Heart left ventricle (tissue), 16 donors: ENCODE measurements around the gene KLK7. TPM values are rescaled to one million over a fixed set of nuclear protein-coding genes. Genes with fewer than 3 reads are reported as not detected.

ENCODE experiments used
- ATAC-seq, 4 donors: fragments of 200-7000 bp; cut with Tn5 transposase; one replicate each; pipeline ENCODE4 v1.9.1; 2020 to 2022; ENCODE audit warnings: moderate library complexity in 4 of 4, mild to moderate bottlenecking in 3 of 4, moderate number of reproducible peaks in 1 of 4
- DNase-seq, 5 donors: peaks; one replicate each; pipeline ENCODE4 v3.0.0-alpha.2; 2020
- H3K27ac ChIP-seq, 12 donors: fragments of 200-600 bp; sonication (generic) in 4 of 12; one replicate each; pipeline versions ENCODE4 v1.5.0 to v1.8.0; 2016 to 2022; ENCODE audit warnings: mild to moderate bottlenecking in 2 of 12
- H3K27me3 ChIP-seq, 9 donors: fragments of 200-600 bp; sonication (generic) in 2 of 9; one replicate each; pipeline versions ENCODE4 v1.5.1 to v1.8.0; 2016 to 2022; ENCODE audit warnings: mild to moderate bottlenecking in 3 of 9
- H3K36me3 ChIP-seq, 9 donors: fragments of 200-600 bp; sonication (generic) in 2 of 9; one replicate each; pipeline versions ENCODE4 v1.5.0 to v1.8.0; 2018 to 2022; ENCODE audit warnings: mild to moderate bottlenecking in 2 of 9
- H3K4me1 ChIP-seq, 12 donors: fragments of 200-600 bp; sonication (generic) in 4 of 12; one replicate each; pipeline versions ENCODE4 v1.5.0 to v1.8.0; 2016 to 2022; ENCODE audit warnings: mild to moderate bottlenecking in 3 of 12
- H3K4me3 ChIP-seq, 12 donors: fragments of 200-600 bp; sonication (generic) in 4 of 12; one replicate each; pipeline versions ENCODE4 v1.5.0 to v1.8.0; 2017 to 2022; ENCODE audit warnings: mild to moderate bottlenecking in 9 of 12, moderate library complexity in 4 of 12
- H3K9me3 ChIP-seq, 12 donors: fragments of 200-600 bp; sonication (generic) in 4 of 12; one replicate each; pipeline versions ENCODE4 v1.5.0 to v1.8.0; 2016 to 2022; ENCODE audit warnings: mild to moderate bottlenecking in 1 of 12
- POLR2A ChIP-seq, 2 donors: fragments of 450-650 bp; IDR thresholded peaks; one replicate each; pipeline ENCODE4 v1.6.1; 2017; ENCODE audit warnings: antibody characterized with exemption in 2 of 2, mild to moderate bottlenecking in 2 of 2, moderate library complexity in 2 of 2
- WGBS, 4 donors: extraction: QIAGEN DNeasy Blood & Tissue Kit in 2 of 4; methylation state at CpG; one replicate each; pipeline versions ENCODE4 v1.1.5 to v1.1.7; 2013 to 2018; 5-methylcytosine and 5-hydroxymethylcytosine counted together
- intact Hi-C, 10 donors: fragments of 100-400 bp; cut with DNase I; formaldehyde crosslinking; loops; one replicate each; pipeline versions ENCODE4 v1.11.1 to v1.14.2; 2022
- polyA plus RNA-seq, 2 donors: library from polyadenylated mRNA; stranded (reverse); fragments of 200-250 nt; gene quantifications; one replicate each; pipeline ENCODE4 v1.2.3, GENCODE V29; 2013
- total RNA-seq, 9 donors: library from RNA; depleted of rRNA in 2 of 9; stranded (reverse); fragments of >200 nt in 2 of 9; fragmentation: NEBNext Ultra II Directional in 3 of 9; extraction: Animal tissue kit (Norgen Biotek cat#: 25700) in 3 of 9; gene quantifications; one replicate each; pipeline versions ENCODE4 v1.1.0 to v1.2.4, GENCODE V29; 2016 to 2023
- TF ChIP-seq, protein P1 (sequence below), 12 donors: fragments of 200-600 bp; sonication (generic) in 4 of 12; IDR thresholded peaks; one replicate each; pipeline versions ENCODE4 v1.5.0 to v1.8.0; 2018 to 2022; ENCODE audit warnings: antibody characterized with exemption in 12 of 12, mild to moderate bottlenecking in 5 of 12
- donor health status: ischemic (EF 13 %, LVEDD 7.1; RV severe dilation, severe dysfunction).
- donor health status: healthy with polysubstance abuse.
- donor health status: DM: no; HTN: yes; CAD: no.
- donor health status: DM: no; HTN: no; CAD: no.
- donor health status: ischemic (EF 25% LVEDD 6.9; RV normal size, moderate dysfunction).
- donor health status: ischemic (EF 25% LVEDD 5.7; RV mildly dilated, moderate dysfunction).
- donor health status: healthy.
- donor health status: DM: yes; HTN: yes; CAD: no.
- donor health status: ischemic (EF 35%, LVEDD 5.7; RV mildly dilated, moderate dysfunction).
- donor health status: nonischemic (EF 11% LVEDD 7.7; RV severe dilation, severe dysfunction).
- donor health status: DM: yes; HTN: yes; CAD: no.
- donor health status: PGD.
- donor health status: ischemic (EF 29% LVEDD 5.4; RV normal size, mild dysfunction).
- donor health status: nonischemic (EF 23%, LVEDD 6.1; RV moderate dilation, normal function).

Gene KLK7
- total and polyA plus RNA-seq, 11 donors, result 4.1 TPM; not detected in 10

GRCh38 chr19:51000981-51001380 lies 17.3 kb upstream of the KLK7 start:
- WGBS, 4 donors, result 26 to 34% (median 31%) methylated on average over 16 of the region's 16 CpGs
- Histone ChIP-seq H3K36me3 (no peaks in the 10 kb centered on the region), H3K27ac (no peak overlapping the region), H3K4me1 (no peaks in the 10 kb centered on the region), H3K9me3 (no peaks in the 10 kb centered on the region), H3K27me3 (peaks cover 14 to 67% (median 29%) of the 10 kb centered on the region in 9 donors), H3K4me3 (no peak overlapping the region)
- peak in 1 of 4 donors; percentile 20 for ATAC-seq
- intact Hi-C loops, result no loop called here
- DNase-seq, result no peak
- TF ChIP-seq POLR2A (IDR thresholded peaks at IDR 0.05), result no peak
- TF ChIP-seq, protein P1, sequence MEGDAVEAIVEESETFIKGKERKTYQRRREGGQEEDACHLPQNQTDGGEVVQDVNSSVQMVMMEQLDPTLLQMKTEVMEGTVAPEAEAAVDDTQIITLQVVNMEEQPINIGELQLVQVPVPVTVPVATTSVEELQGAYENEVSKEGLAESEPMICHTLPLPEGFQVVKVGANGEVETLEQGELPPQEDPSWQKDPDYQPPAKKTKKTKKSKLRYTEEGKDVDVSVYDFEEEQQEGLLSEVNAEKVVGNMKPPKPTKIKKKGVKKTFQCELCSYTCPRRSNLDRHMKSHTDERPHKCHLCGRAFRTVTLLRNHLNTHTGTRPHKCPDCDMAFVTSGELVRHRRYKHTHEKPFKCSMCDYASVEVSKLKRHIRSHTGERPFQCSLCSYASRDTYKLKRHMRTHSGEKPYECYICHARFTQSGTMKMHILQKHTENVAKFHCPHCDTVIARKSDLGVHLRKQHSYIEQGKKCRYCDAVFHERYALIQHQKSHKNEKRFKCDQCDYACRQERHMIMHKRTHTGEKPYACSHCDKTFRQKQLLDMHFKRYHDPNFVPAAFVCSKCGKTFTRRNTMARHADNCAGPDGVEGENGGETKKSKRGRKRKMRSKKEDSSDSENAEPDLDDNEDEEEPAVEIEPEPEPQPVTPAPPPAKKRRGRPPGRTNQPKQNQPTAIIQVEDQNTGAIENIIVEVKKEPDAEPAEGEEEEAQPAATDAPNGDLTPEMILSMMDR (IDR thresholded peaks at IDR 0.05), result no peak

DNA sequence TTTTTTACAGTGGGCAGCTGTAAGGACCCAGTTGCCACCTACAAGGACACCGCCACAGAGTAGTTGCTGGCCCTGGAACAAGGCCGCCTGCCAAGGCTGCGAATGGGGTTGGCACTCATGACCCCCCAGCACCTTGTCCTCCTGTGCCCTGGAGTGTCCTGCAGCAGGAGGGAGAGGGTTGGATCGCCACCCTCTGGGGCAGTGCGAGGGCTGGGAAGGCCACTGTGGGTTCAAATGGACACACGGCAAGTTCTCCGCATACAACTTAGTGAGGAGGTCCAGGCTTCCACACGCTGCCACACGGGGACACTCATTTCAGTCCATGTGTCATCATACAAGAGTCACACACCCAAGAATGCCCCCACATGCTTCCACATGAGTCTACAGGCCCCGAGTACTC lies 16.7 kb upstream of the KLK7 start:
- H3K9me3 ChIP-seq, result no peaks in the 10 kb centered on the region
- DNase-seq (no peak), ATAC-seq (no peak)
- H3K4me1 ChIP-seq, result no peaks in the 10 kb centered on the region
- no peak overlapping the region for H3K4me3 ChIP-seq
- no peaks in the 10 kb centered on the region for H3K36me3 ChIP-seq
- intact Hi-C loops, result no loop called here
- no peak overlapping the region for H3K27ac ChIP-seq
- 87 to 91% (median 89%) methylated on average over 6 to 10 of the region's 10 CpGs for WGBS, 4 donors
- TF ChIP-seq, protein P1 (IDR thresholded peaks at IDR 0.05), result no peak
- TF ChIP-seq POLR2A (IDR thresholded peaks at IDR 0.05), result no peak
- H3K27me3 ChIP-seq, result peaks cover 14 to 70% (median 29%) of the 10 kb centered on the region in 9 donors

DNA sequence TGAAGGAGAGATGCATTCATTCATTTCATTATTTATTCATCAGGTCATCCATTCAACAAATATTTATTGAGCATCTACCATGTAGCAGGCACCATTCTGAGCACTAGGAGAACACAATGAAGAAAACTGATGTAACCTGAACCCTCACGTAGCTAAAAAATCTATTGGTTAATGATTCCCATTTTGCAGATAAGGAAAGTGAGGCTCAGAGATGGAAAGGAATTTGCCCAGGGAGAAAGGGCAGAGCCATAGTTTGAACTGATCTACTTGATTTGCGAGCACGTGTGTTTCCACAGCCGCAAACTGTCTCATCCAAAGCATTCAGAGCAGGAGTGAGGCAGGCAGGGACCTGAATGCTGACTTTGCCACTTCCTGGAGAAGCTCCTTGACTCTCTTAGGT lies 15.0 kb upstream of the KLK7 start:
- no peak for TF ChIP-seq POLR2A (IDR thresholded peaks at IDR 0.05)
- TF ChIP-seq, protein P1 (IDR thresholded peaks at IDR 0.05), result no peak
- H3K36me3 ChIP-seq, result no peaks in the 10 kb centered on the region
- WGBS, 4 donors, result 79 to 84% (median 81%) methylated on average over 4 of the region's 4 CpGs
- no peak for DNase-seq
- no peak overlapping the region for H3K4me3 ChIP-seq
- ATAC-seq, result no peak
- H3K27ac ChIP-seq, result no peak overlapping the region
- intact Hi-C loops, result no loop called here
- H3K4me1 ChIP-seq, result no peaks in the 10 kb centered on the region
- H3K9me3 ChIP-seq, result no peaks in the 10 kb centered on the region
- H3K27me3 ChIP-seq, result peaks cover 14 to 62% (median 29%) of the 10 kb centered on the region in 9 donors

DNA sequence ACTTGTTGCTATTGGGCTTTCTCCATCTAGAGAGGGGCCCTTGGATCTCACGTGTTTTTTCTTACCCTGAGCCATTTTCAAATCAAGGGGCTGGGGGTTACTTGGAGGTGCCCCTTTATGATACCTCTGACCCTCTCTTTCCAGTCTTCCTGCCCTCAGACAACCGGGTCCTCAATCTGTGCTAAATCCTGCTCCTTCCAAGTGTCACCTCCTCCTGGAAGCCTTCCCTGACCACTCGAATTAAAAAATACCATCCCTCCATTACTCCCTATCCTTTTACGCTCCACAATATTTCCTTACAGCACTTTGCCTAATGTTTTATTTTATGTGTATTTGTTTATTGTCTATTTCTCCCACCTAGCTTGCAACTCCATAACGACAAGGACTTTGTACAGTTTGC lies 14.3 kb upstream of the KLK7 start:
- Histone ChIP-seq H3K27ac (no peak overlapping the region), H3K27me3 (peaks cover 14 to 56% (median 28%) of the 10 kb centered on the region in 9 donors), H3K9me3 (no peaks in the 10 kb centered on the region), H3K36me3 (no peaks in the 10 kb centered on the region), H3K4me3 (no peak overlapping the region), H3K4me1 (no peaks in the 10 kb centered on the region)
- intact Hi-C loops, result no loop called here
- DNase-seq, result no peak
- WGBS, 4 donors, result 69 to 75% (median 70%) methylated on average over 5 of the region's 5 CpGs
- no peak for ATAC-seq
- TF ChIP-seq, protein P1 (IDR thresholded peaks at IDR 0.05), result no peak
- no peak for TF ChIP-seq POLR2A (IDR thresholded peaks at IDR 0.05)
